OCI-LY3 (cell line): ENCODE data around the gene HECW1.

Experiments
- CTCF ChIP-seq: fragments of 200-600, 300-600 bp; sonication (generic); IDR thresholded peaks from 2 replicates; pipeline ENCODE4 v1.5.1; 2014; ENCODE audit warnings: antibody characterized with exemption, low read length, low read depth
- EZH2phosphoT487 ChIP-seq: fragments of 200-600 bp; shearing (Covaris generic); IDR thresholded peaks from 2 replicates; pipeline ENCODE4 v1.6.1; 2018; ENCODE audit warnings: antibody characterized with exemption, mixed run types, low read depth

DNA sequence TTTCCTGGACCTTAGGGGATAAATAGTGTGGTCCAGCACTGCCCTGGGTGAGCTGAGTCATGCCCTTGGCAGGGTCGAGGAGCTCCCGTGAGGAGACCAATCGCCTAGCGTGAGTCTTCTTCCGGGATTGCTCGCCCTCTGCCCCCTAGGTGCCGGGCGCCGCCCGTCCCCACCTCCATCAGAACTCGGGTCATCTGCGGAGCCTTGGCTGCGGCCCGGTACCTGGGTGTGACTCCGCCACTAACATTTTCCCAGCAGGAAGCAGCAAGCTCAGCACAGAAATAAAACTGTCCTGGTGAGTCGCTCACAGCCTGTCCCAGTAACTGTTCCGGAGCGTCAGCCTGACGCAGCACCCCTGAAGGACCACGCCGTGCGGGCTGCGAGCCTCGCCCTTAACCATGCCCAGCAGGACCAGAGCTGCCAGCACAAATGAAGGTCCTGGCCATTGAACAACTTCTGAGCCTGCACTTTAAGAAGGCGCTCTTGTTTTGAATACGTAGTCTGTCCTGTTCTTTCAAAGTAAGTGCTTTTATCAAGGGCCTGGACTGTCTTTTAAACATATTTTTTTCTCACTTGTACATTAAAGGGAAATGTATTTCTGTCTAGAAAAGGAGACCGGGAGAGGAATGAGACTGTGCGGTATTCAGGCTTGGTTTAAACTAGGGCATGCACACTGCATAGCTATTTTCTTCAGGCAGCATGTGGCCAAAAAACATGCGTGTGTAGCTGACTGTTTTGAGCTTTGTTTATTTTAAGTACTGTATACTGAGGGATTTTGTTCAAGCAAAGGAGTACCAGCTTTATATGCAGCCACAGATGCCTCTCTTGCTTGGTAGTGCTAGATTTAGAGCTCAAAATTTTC is 136.7 kb downstream of the HECW1 start:
- TF ChIP-seq CTCF (no peak), EZH2phosphoT487 (no peak)
